Panc1 (cell line): ENCODE results near the gene KDM4F. TPM values are rescaled to one million over a fixed set of nuclear protein-coding genes. Genes with fewer than 3 reads are reported as not detected.

Source experiments
- ATAC-seq: fragments of 200-7000 bp; cut with Tn5 transposase; 2 replicates; pipeline ENCODE4 v1.9.1; 2020; ENCODE audit warnings: mild to moderate bottlenecking, moderate library complexity
- BruUV-seq: library from RNA; stranded (reverse); fragments of 400-500 nt; replicated peaks from 2 replicates; lab custom pipeline; 2021; lab: Mats Ljungman, UMichigan
- CTCF ChIA-PET: fragments of 300-600 bp; sonication (Branson Sonifier 250); formaldehyde crosslinking; loops from one replicate; lab custom pipeline; 2022; ENCODE audit warnings: antibody characterized with exemption; lab: Charles Lee
- POLR2A ChIA-PET: fragments of 300-600 bp; sonication (Branson Sonifier 250); formaldehyde crosslinking; loops from one replicate; lab custom pipeline; 2022; ENCODE audit warnings: antibody characterized with exemption; lab: Charles Lee
- DNase-seq: peaks from one replicate; pipeline ENCODE4 v3.0.0-alpha.2; 2010; ENCODE audit warnings: low read depth, low spot score
- H3K27ac ChIP-seq: 2 replicates; pipeline ENCODE4 v1.5.1; 2011; ENCODE audit warnings: mild to moderate bottlenecking, low read length, inconsistent platforms
- H3K27me3 ChIP-seq: fragments of 200-500 bp; sonication (Bioruptor generic); 2 replicates; pipeline ENCODE4 v1.6.0; 2014; ENCODE audit warnings: low read length, inconsistent platforms; ENCODE audit not compliant: control insufficient read depth, insufficient read depth
- H3K36me3 ChIP-seq: fragments of 200-500 bp; sonication (Bioruptor generic); 2 replicates; pipeline ENCODE4 v1.5.1; 2014; ENCODE audit warnings: inconsistent platforms, mild to moderate bottlenecking, low read length, moderate library complexity; ENCODE audit not compliant: control insufficient read depth, insufficient read depth
- H3K4me1 ChIP-seq: 2 replicates; pipeline ENCODE4 v1.5.1; 2011; ENCODE audit warnings: inconsistent platforms, mild to moderate bottlenecking, low read length, moderate library complexity; ENCODE audit not compliant: control insufficient read depth, insufficient read depth
- H3K4me3 ChIP-seq, 2 experiments: 2 replicates each; pipeline ENCODE4 v1.5.1; 2011 to 2012; ENCODE audit warnings: low read depth in 2 of 2, low read length in 2 of 2, mild to moderate bottlenecking in 2 of 2, inconsistent platforms in 1 of 2, moderate library complexity in 1 of 2
- H3K9me3 ChIP-seq: fragments of 200-500 bp; sonication (Bioruptor generic); 2 replicates; pipeline ENCODE4 v1.5.1; 2014; ENCODE audit warnings: low read depth, mild to moderate bottlenecking, inconsistent platforms, low read length, moderate library complexity; ENCODE audit not compliant: control insufficient read depth, insufficient read depth
- POLR2AphosphoS5 ChIP-seq: IDR thresholded peaks from 2 replicates; pipeline ENCODE4 v1.6.1; 2012; ENCODE audit warnings: mild to moderate bottlenecking, low read depth, low read length, moderate library complexity
- SIN3A ChIP-seq: IDR thresholded peaks from 2 replicates; pipeline ENCODE4 v1.6.1; 2012; ENCODE audit warnings: low read depth, mild to moderate bottlenecking, low read length, moderate library complexity, borderline replicate concordance; ENCODE audit not compliant: insufficient read depth
- TCF7L2 ChIP-seq: IDR thresholded peaks from 2 replicates; pipeline ENCODE4 v1.6.1; 2011; ENCODE audit warnings: mild to moderate bottlenecking, low read depth, low read length, inconsistent platforms
- in situ Hi-C: cut with HindIII; loops from 2 replicates; pipeline ENCODE4 v1.10.0; 2016; ENCODE audit warnings: low sequenced_read_pairs, low pct_unique_long_range_greater_than_20kb
- intact Hi-C: fragments of 100-400 bp; cut with micrococcal nuclease; formaldehyde crosslinking; loops from one replicate; pipeline ENCODE4 v1.10.0; 2022; ENCODE audit not compliant: unreplicated experiment
- total RNA-seq: library from RNA; stranded (reverse); gene quantifications from one replicate; pipeline ENCODE4 v1.2.1, GENCODE V29; 2021; ENCODE audit not compliant: unreplicated experiment
- TF ChIP-seq, protein P1 (sequence below), 2 experiments: IDR thresholded peaks; 2 replicates each; pipeline ENCODE4 v1.6.1; 2011 to 2012; ENCODE audit warnings: low read depth in 2 of 2, control low read depth in 1 of 2, low read length in 1 of 2, mild to moderate bottlenecking in 1 of 2, moderate library complexity in 1 of 2; ENCODE audit not compliant: insufficient read depth in 1 of 2
- TF ChIP-seq, protein P2 (sequence below): fragments of 450-650 bp; IDR thresholded peaks from 2 replicates; pipeline ENCODE4 v1.5.1; 2017; ENCODE audit warnings: mild to moderate bottlenecking

Gene KDM4F
- total RNA-seq, 1 experiment from 2014 or later: not detected

DNA sequence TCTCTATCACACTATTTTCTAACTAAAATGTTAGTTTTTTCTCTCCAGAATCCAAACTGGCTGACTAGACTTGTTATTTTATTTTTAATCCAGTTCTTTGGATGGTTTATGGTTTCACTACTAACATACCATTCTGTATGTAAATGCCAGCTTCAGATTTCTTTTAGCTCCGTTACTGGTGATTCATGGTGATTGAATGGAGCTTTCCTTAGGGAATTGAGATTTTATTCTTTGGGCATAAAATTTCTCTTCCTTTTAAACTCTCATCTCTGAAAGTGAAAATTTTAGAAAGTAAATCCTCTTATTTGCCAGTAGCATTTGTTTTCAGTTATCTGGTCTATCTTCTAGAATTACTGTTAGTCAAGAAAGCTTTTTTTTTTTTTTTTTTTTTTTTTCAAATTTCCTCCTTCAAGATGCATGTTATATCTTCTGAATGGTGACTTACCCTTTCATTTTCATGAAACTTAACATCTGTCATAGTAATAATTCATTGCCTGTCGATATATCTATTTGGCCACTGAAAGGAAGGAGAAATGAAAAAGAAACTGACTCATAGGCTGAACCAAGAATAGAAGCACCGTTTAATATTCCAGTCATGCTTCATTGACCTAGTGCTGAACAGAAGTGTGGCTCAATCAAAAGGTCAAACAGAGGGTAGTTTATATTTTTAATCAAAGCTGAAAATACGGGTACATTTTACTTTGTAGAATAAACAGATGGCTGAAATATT, 46.8 kb downstream of the KDM4F start:
- no peak overlapping the region for H3K4me3 ChIP-seq
- BruUV-seq: no TSS peak
- no peaks in the 10 kb centered on the region for H3K36me3 ChIP-seq
- intact Hi-C loops: no loop called here
- no peak overlapping the region for H3K27ac ChIP-seq
- TF ChIP-seq POLR2AphosphoS5 (no peak), SIN3A (no peak), TCF7L2 (no peak)
- TF ChIP-seq, protein P1, sequence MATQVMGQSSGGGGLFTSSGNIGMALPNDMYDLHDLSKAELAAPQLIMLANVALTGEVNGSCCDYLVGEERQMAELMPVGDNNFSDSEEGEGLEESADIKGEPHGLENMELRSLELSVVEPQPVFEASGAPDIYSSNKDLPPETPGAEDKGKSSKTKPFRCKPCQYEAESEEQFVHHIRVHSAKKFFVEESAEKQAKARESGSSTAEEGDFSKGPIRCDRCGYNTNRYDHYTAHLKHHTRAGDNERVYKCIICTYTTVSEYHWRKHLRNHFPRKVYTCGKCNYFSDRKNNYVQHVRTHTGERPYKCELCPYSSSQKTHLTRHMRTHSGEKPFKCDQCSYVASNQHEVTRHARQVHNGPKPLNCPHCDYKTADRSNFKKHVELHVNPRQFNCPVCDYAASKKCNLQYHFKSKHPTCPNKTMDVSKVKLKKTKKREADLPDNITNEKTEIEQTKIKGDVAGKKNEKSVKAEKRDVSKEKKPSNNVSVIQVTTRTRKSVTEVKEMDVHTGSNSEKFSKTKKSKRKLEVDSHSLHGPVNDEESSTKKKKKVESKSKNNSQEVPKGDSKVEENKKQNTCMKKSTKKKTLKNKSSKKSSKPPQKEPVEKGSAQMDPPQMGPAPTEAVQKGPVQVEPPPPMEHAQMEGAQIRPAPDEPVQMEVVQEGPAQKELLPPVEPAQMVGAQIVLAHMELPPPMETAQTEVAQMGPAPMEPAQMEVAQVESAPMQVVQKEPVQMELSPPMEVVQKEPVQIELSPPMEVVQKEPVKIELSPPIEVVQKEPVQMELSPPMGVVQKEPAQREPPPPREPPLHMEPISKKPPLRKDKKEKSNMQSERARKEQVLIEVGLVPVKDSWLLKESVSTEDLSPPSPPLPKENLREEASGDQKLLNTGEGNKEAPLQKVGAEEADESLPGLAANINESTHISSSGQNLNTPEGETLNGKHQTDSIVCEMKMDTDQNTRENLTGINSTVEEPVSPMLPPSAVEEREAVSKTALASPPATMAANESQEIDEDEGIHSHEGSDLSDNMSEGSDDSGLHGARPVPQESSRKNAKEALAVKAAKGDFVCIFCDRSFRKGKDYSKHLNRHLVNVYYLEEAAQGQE (IDR thresholded peaks at IDR 0.05; ENCODE audit: insufficient read depth in 1 of 2, low read depth in 2 of 2, low read length in 1 of 2): no peak
- TF ChIP-seq, protein P2, sequence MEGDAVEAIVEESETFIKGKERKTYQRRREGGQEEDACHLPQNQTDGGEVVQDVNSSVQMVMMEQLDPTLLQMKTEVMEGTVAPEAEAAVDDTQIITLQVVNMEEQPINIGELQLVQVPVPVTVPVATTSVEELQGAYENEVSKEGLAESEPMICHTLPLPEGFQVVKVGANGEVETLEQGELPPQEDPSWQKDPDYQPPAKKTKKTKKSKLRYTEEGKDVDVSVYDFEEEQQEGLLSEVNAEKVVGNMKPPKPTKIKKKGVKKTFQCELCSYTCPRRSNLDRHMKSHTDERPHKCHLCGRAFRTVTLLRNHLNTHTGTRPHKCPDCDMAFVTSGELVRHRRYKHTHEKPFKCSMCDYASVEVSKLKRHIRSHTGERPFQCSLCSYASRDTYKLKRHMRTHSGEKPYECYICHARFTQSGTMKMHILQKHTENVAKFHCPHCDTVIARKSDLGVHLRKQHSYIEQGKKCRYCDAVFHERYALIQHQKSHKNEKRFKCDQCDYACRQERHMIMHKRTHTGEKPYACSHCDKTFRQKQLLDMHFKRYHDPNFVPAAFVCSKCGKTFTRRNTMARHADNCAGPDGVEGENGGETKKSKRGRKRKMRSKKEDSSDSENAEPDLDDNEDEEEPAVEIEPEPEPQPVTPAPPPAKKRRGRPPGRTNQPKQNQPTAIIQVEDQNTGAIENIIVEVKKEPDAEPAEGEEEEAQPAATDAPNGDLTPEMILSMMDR: no peak
- no peaks in the 10 kb centered on the region for H3K9me3 ChIP-seq
- in situ Hi-C loops: no loop called here
- H3K4me1 ChIP-seq: peaks cover 13% of the 10 kb centered on the region; the same call in 1 of the 2 replicates
- no peak for DNase-seq
- no peak for ATAC-seq
- CTCF ChIA-PET: no interaction called here
- H3K27me3 ChIP-seq: no peaks in the 10 kb centered on the region
- POLR2A ChIA-PET: interaction anchor here (0.6 to 0.8 kb wide), 2 partner anchors 136 to 255 kb away, joined by 4 to 7 read pairs; no protein-coding TSS in a partner anchor

DNA sequence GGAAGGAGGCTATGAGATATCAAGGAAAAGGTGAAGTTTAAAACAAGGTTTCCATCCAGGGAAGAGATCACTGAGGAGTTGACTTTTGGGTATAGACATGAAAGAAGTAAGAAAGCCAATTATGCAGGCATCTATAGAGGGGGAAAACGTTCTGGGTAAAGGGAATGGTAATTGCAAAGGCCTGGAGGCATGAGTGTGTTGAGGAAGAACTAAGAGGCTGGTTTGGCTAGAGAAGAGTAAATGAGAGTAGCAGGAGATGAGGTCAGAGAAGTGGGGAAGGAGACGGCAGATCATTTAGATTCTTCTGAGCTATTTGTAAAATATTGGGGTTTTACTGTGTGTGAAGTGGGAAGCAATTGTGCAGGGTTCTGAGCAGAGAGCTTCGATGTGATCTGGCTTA, 48.0 kb downstream of the KDM4F start:
- Histone ChIP-seq H3K4me1 (peaks cover 9% of the 10 kb centered on the region; the same call in 1 of the 2 replicates), H3K27me3 (no peaks in the 10 kb centered on the region), H3K36me3 (no peaks in the 10 kb centered on the region), H3K27ac (no peak overlapping the region), H3K9me3 (no peaks in the 10 kb centered on the region), H3K4me3 (no peak overlapping the region)
- in situ Hi-C loops: no loop called here
- CTCF ChIA-PET: no interaction called here
- no peak for ATAC-seq
- POLR2A ChIA-PET: no interaction called here
- DNase-seq: no peak
- intact Hi-C loops: no loop called here
- BruUV-seq: no TSS peak
- TF ChIP-seq POLR2AphosphoS5 (no peak), TCF7L2 (no peak), SIN3A (no peak)
- TF ChIP-seq, protein P1 (IDR thresholded peaks at IDR 0.05; ENCODE audit: insufficient read depth in 1 of 2, low read depth in 2 of 2, low read length in 1 of 2): no peak
- TF ChIP-seq, protein P2: no peak
